Measurements from ENCODE around the gene GAD2.

GAD2 gene

DNA sequence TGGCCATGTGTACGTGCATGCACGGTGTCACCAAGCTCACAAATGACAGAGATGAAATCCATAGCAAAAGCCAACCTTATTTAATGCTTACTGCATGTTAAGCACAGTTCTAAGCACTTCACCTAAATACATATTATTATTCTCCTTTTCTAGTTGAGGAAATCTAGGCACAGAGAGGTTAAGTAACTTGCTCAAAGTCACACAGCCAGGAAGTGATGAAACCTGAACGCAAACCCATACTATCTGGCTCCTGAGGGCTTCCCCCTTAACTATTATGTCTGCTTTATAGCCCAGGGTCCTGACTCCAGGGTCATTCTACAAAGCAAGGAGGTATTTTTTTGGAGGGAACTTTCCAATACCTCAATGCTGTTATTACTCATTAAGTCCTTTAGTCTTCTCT, 61.7 kb downstream of the GAD2 start:
- H3K27me3 ChIP-seq (ENCODE audit: control insufficient read depth, insufficient read depth, low read length), result no peaks in the 10 kb centered on the region

GRCh38 chr10:26290236-26290635, 73.7 kb downstream of the GAD2 start:
- Histone ChIP-seq H3K27me3 (ENCODE audit: control insufficient read depth, insufficient read depth, low read length) (no peaks in the 10 kb centered on the region), H3K9ac (ENCODE audit: low read depth, low read length) (no peak overlapping the region), H3K4me1 (ENCODE audit: control insufficient read depth, insufficient read depth, low read length) (no peaks in the 10 kb centered on the region), H3K9me3 (ENCODE audit: control insufficient read depth, insufficient read depth, low read length) (no peaks in the 10 kb centered on the region), H3K4me3 (ENCODE audit: low read depth, low read length) (no peak overlapping the region), H3K36me3 (ENCODE audit: control insufficient read depth, insufficient read depth, low read length) (no peaks in the 10 kb centered on the region)

More for the DNA sequence above, 61.7 kb downstream of the GAD2 start:
- no peaks in the 10 kb centered on the region for H3K4me1 ChIP-seq (ENCODE audit: control insufficient read depth, insufficient read depth, low read length)
- no peaks in the 10 kb centered on the region for H3K9me3 ChIP-seq (ENCODE audit: control insufficient read depth, insufficient read depth, low read length)
- H3K9ac ChIP-seq (ENCODE audit: low read depth, low read length), result no peak overlapping the region
- H3K4me3 ChIP-seq (ENCODE audit: low read depth, low read length), result no peak overlapping the region
- H3K36me3 ChIP-seq (ENCODE audit: control insufficient read depth, insufficient read depth, low read length), result no peaks in the 10 kb centered on the region

GRCh38 chr10:26291721-26292480, 75.3 kb downstream of the GAD2 start:
- Histone ChIP-seq H3K9ac (ENCODE audit: low read depth, low read length) (no peak overlapping the region), H3K36me3 (ENCODE audit: control insufficient read depth, insufficient read depth, low read length) (no peaks in the 10 kb centered on the region), H3K9me3 (ENCODE audit: control insufficient read depth, insufficient read depth, low read length) (no peaks in the 10 kb centered on the region), H3K4me1 (ENCODE audit: control insufficient read depth, insufficient read depth, low read length) (no peaks in the 10 kb centered on the region), H3K4me3 (ENCODE audit: low read depth, low read length) (no peak overlapping the region), H3K27me3 (ENCODE audit: control insufficient read depth, insufficient read depth, low read length) (no peaks in the 10 kb centered on the region)

GRCh38 chr10:26296360-26296759, 79.8 kb downstream of the GAD2 start:
- Histone ChIP-seq H3K9ac (ENCODE audit: low read depth, low read length) (no peak overlapping the region), H3K4me1 (ENCODE audit: control insufficient read depth, insufficient read depth, low read length) (no peaks in the 10 kb centered on the region), H3K4me3 (ENCODE audit: low read depth, low read length) (no peak overlapping the region), H3K36me3 (ENCODE audit: control insufficient read depth, insufficient read depth, low read length) (no peaks in the 10 kb centered on the region), H3K27me3 (ENCODE audit: control insufficient read depth, insufficient read depth, low read length) (no peaks in the 10 kb centered on the region), H3K9me3 (ENCODE audit: control insufficient read depth, insufficient read depth, low read length) (no peaks in the 10 kb centered on the region)

GRCh38 chr10:26300001-26300400, 83.4 kb downstream of the GAD2 start:
- no peaks in the 10 kb centered on the region for H3K4me1 ChIP-seq (ENCODE audit: control insufficient read depth, insufficient read depth, low read length)
- H3K4me3 ChIP-seq (ENCODE audit: low read depth, low read length), result no peak overlapping the region
- H3K36me3 ChIP-seq (ENCODE audit: control insufficient read depth, insufficient read depth, low read length), result no peaks in the 10 kb centered on the region
- H3K9me3 ChIP-seq (ENCODE audit: control insufficient read depth, insufficient read depth, low read length), result no peaks in the 10 kb centered on the region
- H3K9ac ChIP-seq (ENCODE audit: low read depth, low read length), result no peak overlapping the region
- H3K27me3 ChIP-seq (ENCODE audit: control insufficient read depth, insufficient read depth, low read length), result no peaks in the 10 kb centered on the region

- no peaks in the 10 kb centered on the region for H3K4me1 ChIP-seq (ENCODE audit: control insufficient read depth, insufficient read depth, low read length)
- no peak overlapping the region for H3K9ac ChIP-seq (ENCODE audit: low read depth, low read length)
- H3K36me3 ChIP-seq (ENCODE audit: control insufficient read depth, insufficient read depth, low read length), result no peaks in the 10 kb centered on the region
- H3K4me3 ChIP-seq (ENCODE audit: low read depth, low read length), result no peak overlapping the region
- H3K27me3 ChIP-seq (ENCODE audit: control insufficient read depth, insufficient read depth, low read length), result no peaks in the 10 kb centered on the region
- no peaks in the 10 kb centered on the region for H3K9me3 ChIP-seq (ENCODE audit: control insufficient read depth, insufficient read depth, low read length)
Measured at GRCh38 chr10:26303366-26303765, 86.8 kb downstream of the GAD2 start.

- H3K4me1 ChIP-seq (ENCODE audit: control insufficient read depth, insufficient read depth, low read length), result no peaks in the 10 kb centered on the region
- H3K36me3 ChIP-seq (ENCODE audit: control insufficient read depth, insufficient read depth, low read length), result no peaks in the 10 kb centered on the region
- no peak overlapping the region for H3K4me3 ChIP-seq (ENCODE audit: low read depth, low read length)
- H3K9ac ChIP-seq (ENCODE audit: low read depth, low read length), result no peak overlapping the region
- H3K27me3 ChIP-seq (ENCODE audit: control insufficient read depth, insufficient read depth, low read length), result no peaks in the 10 kb centered on the region
- no peaks in the 10 kb centered on the region for H3K9me3 ChIP-seq (ENCODE audit: control insufficient read depth, insufficient read depth, low read length)
Measured at GRCh38 chr10:26310361-26310760, 93.8 kb downstream of the GAD2 start.

DNA sequence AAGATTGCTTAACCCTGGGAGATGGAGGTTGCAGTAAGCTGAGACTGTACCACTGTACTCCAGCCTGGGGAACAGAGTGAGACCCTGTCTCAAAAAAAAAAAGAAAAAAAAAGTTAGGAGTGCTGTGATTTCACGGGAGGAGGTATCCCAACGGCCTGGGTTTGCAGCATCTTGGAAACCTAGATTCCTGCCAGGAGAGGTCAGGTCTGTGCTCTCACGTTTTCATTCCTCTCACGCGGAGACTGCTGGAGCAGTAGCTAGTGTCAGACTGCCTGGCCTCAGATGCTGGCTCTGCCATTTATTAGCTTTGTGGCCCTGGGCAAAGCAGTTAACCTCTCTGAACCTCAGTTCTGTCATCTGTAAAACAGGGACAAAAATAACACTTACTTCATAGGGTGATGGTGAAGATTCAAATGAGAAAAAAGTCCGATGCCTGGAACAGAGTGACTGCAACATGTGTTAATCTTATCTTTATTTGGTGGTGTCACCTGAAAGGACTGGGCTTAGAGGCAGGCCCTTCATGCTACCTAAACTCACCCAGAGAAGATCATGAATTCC, 94.9 kb downstream of the GAD2 start:
- Histone ChIP-seq H3K9me3 (ENCODE audit: control insufficient read depth, insufficient read depth, low read length) (no peaks in the 10 kb centered on the region), H3K4me1 (ENCODE audit: control insufficient read depth, insufficient read depth, low read length) (no peaks in the 10 kb centered on the region), H3K27me3 (ENCODE audit: control insufficient read depth, insufficient read depth, low read length) (no peaks in the 10 kb centered on the region), H3K4me3 (ENCODE audit: low read depth, low read length) (no peak overlapping the region), H3K36me3 (ENCODE audit: control insufficient read depth, insufficient read depth, low read length) (no peaks in the 10 kb centered on the region), H3K9ac (ENCODE audit: low read depth, low read length) (no peak overlapping the region)

GRCh38 chr10:26314265-26315013, 97.9 kb downstream of the GAD2 start:
- no peak overlapping the region for H3K4me3 ChIP-seq (ENCODE audit: low read depth, low read length)
- no peaks in the 10 kb centered on the region for H3K36me3 ChIP-seq (ENCODE audit: control insufficient read depth, insufficient read depth, low read length)
- H3K9me3 ChIP-seq (ENCODE audit: control insufficient read depth, insufficient read depth, low read length), result no peaks in the 10 kb centered on the region
- no peak overlapping the region for H3K9ac ChIP-seq (ENCODE audit: low read depth, low read length)
- no peaks in the 10 kb centered on the region for H3K4me1 ChIP-seq (ENCODE audit: control insufficient read depth, insufficient read depth, low read length)
- no peaks in the 10 kb centered on the region for H3K27me3 ChIP-seq (ENCODE audit: control insufficient read depth, insufficient read depth, low read length)

- Histone ChIP-seq H3K36me3 (ENCODE audit: control insufficient read depth, insufficient read depth, low read length) (no peaks in the 10 kb centered on the region), H3K4me1 (ENCODE audit: control insufficient read depth, insufficient read depth, low read length) (no peaks in the 10 kb centered on the region), H3K27me3 (ENCODE audit: control insufficient read depth, insufficient read depth, low read length) (no peaks in the 10 kb centered on the region), H3K4me3 (ENCODE audit: low read depth, low read length) (no peak overlapping the region), H3K9ac (ENCODE audit: low read depth, low read length) (no peak overlapping the region), H3K9me3 (ENCODE audit: control insufficient read depth, insufficient read depth, low read length) (no peaks in the 10 kb centered on the region)
Measured at GRCh38 chr10:26318672-26319071, 102.1 kb downstream of the GAD2 start.

GRCh38 chr10:26323219-26323618, 106.6 kb downstream of the GAD2 start:
- Histone ChIP-seq H3K9me3 (ENCODE audit: control insufficient read depth, insufficient read depth, low read length) (no peaks in the 10 kb centered on the region), H3K27me3 (ENCODE audit: control insufficient read depth, insufficient read depth, low read length) (no peaks in the 10 kb centered on the region), H3K36me3 (ENCODE audit: control insufficient read depth, insufficient read depth, low read length) (no peaks in the 10 kb centered on the region), H3K4me1 (ENCODE audit: control insufficient read depth, insufficient read depth, low read length) (no peaks in the 10 kb centered on the region), H3K4me3 (ENCODE audit: low read depth, low read length) (no peak overlapping the region), H3K9ac (ENCODE audit: low read depth, low read length) (no peak overlapping the region)

- H3K4me1 ChIP-seq (ENCODE audit: control insufficient read depth, insufficient read depth, low read length), result no peaks in the 10 kb centered on the region
Measured at GRCh38 chr10:26326851-26327250, 110.3 kb downstream of the GAD2 start.

More at GRCh38 chr10:26326851-26327250, 110.3 kb downstream of the GAD2 start:
- H3K36me3 ChIP-seq (ENCODE audit: control insufficient read depth, insufficient read depth, low read length), result no peaks in the 10 kb centered on the region
- no peak overlapping the region for H3K4me3 ChIP-seq (ENCODE audit: low read depth, low read length)
- no peaks in the 10 kb centered on the region for H3K9me3 ChIP-seq (ENCODE audit: control insufficient read depth, insufficient read depth, low read length)
- no peak overlapping the region for H3K9ac ChIP-seq (ENCODE audit: low read depth, low read length)
- no peaks in the 10 kb centered on the region for H3K27me3 ChIP-seq (ENCODE audit: control insufficient read depth, insufficient read depth, low read length)
